Measurements from ENCODE around the gene CDC40. TPM values are rescaled to one million over a fixed set of nuclear protein-coding genes. Genes with fewer than 3 reads are reported as not detected.

The CDC40 gene
- total and polyA plus RNA-seq, 4 donors = 5.5 to 25.3 (median 15.6) TPM

GRCh38 chr6:110255211-110255750 is 75.1 kb downstream of the CDC40 start:
- TF ChIP-seq CTCF (IDR thresholded peaks at IDR 0.05; ENCODE audit: control extremely low read depth, extremely low read depth) = no peak
- no peak overlapping the region for H3K9ac ChIP-seq (ENCODE audit: insufficient read depth in 1 of 2, low read length in 2 of 2)
- H3K36me3 ChIP-seq (ENCODE audit: control insufficient read depth in 4 of 4, insufficient read depth in 4 of 4, low read length in 4 of 4) = no peaks in the 10 kb centered on the region
- 36 to 37% methylated on average over 5 of the region's 5 CpGs for WGBS, 2 donors
- no peaks in the 10 kb centered on the region for H3K4me1 ChIP-seq (ENCODE audit: control insufficient read depth in 5 of 5, insufficient read depth in 5 of 5, low read length in 5 of 5)
- H3K27ac ChIP-seq (ENCODE audit: low read depth in 1 of 2, low read length in 1 of 2) = no peak overlapping the region
- no peak for ATAC-seq (ENCODE audit: insufficient read depth, low FRiP score)
- DNase-seq = peak; percentile 12 to 67 (median 50)
- no peaks in the 10 kb centered on the region for H3K27me3 ChIP-seq (ENCODE audit: control insufficient read depth in 3 of 3, insufficient read depth in 3 of 3, low read length in 2 of 3)
- H3K9me3 ChIP-seq (ENCODE audit: control insufficient read depth in 4 of 4, insufficient read depth in 3 of 4, low read length in 3 of 4) = peaks cover 0 to 14% (median 0%) of the 10 kb centered on the region in 4 donors
- no peak overlapping the region for H3K4me3 ChIP-seq

- no peak overlapping the region for H3K27ac ChIP-seq (ENCODE audit: low read depth in 1 of 2, low read length in 1 of 2)
- H3K27me3 ChIP-seq (ENCODE audit: control insufficient read depth in 3 of 3, insufficient read depth in 3 of 3, low read length in 2 of 3) = no peaks in the 10 kb centered on the region
- no peaks in the 10 kb centered on the region for H3K36me3 ChIP-seq (ENCODE audit: control insufficient read depth in 4 of 4, insufficient read depth in 4 of 4, low read length in 4 of 4)
- no peak for ATAC-seq (ENCODE audit: insufficient read depth, low FRiP score)
- no peak overlapping the region for H3K4me3 ChIP-seq
- H3K4me1 ChIP-seq (ENCODE audit: control insufficient read depth in 5 of 5, insufficient read depth in 5 of 5, low read length in 5 of 5) = no peaks in the 10 kb centered on the region
- no peak for TF ChIP-seq CTCF (IDR thresholded peaks at IDR 0.05; ENCODE audit: control extremely low read depth, extremely low read depth)
- DNase-seq = no peak
- no peak overlapping the region for H3K9ac ChIP-seq (ENCODE audit: insufficient read depth in 1 of 2, low read length in 2 of 2)
- H3K9me3 ChIP-seq (ENCODE audit: control insufficient read depth in 4 of 4, insufficient read depth in 3 of 4, low read length in 3 of 4) = peaks cover 0 to 12% (median 0%) of the 10 kb centered on the region in 4 donors
- WGBS, 2 donors = 86 to 95% methylated on average over 2 of the region's 2 CpGs
Observed at GRCh38 chr6:110256366-110256765, 76.1 kb downstream of the CDC40 start.

- Histone ChIP-seq H3K9me3 (ENCODE audit: control insufficient read depth in 4 of 4, insufficient read depth in 3 of 4, low read length in 3 of 4) (no peaks in the 10 kb centered on the region), H3K4me1 (ENCODE audit: control insufficient read depth in 5 of 5, insufficient read depth in 5 of 5, low read length in 5 of 5) (peaks cover 0 to 10% (median 0%) of the 10 kb centered on the region in 5 donors), H3K4me3 (no peak overlapping the region), H3K36me3 (ENCODE audit: control insufficient read depth in 4 of 4, insufficient read depth in 4 of 4, low read length in 4 of 4) (no peaks in the 10 kb centered on the region), H3K27me3 (ENCODE audit: control insufficient read depth in 3 of 3, insufficient read depth in 3 of 3, low read length in 2 of 3) (no peaks in the 10 kb centered on the region), H3K9ac (ENCODE audit: insufficient read depth in 1 of 2, low read length in 2 of 2) (no peak overlapping the region), H3K27ac (ENCODE audit: low read depth in 1 of 2, low read length in 1 of 2) (no peak overlapping the region)
- ATAC-seq (ENCODE audit: insufficient read depth, low FRiP score) (no peak), DNase-seq (no peak)
- WGBS, 2 donors = 86 to 94% methylated on average over 3 of the region's 3 CpGs
- no peak for TF ChIP-seq CTCF (IDR thresholded peaks at IDR 0.05; ENCODE audit: control extremely low read depth, extremely low read depth)
Observed at GRCh38 chr6:110265273-110265672, 85.0 kb downstream of the CDC40 start.

- H3K9me3 ChIP-seq (ENCODE audit: control insufficient read depth in 4 of 4, insufficient read depth in 3 of 4, low read length in 3 of 4) = no peaks in the 10 kb centered on the region
- H3K4me1 ChIP-seq (ENCODE audit: control insufficient read depth in 5 of 5, insufficient read depth in 5 of 5, low read length in 5 of 5) = peaks cover 0 to 13% (median 0%) of the 10 kb centered on the region in 5 donors
- no peaks in the 10 kb centered on the region for H3K27me3 ChIP-seq (ENCODE audit: control insufficient read depth in 3 of 3, insufficient read depth in 3 of 3, low read length in 2 of 3)
- no peak for TF ChIP-seq CTCF (IDR thresholded peaks at IDR 0.05; ENCODE audit: control extremely low read depth, extremely low read depth)
- H3K9ac ChIP-seq (ENCODE audit: insufficient read depth in 1 of 2, low read length in 2 of 2) = no peak overlapping the region
- H3K4me3 ChIP-seq = no peak overlapping the region
- DNase-seq = peak in 2 of 3 donors; percentile 60 to 61
- no peak overlapping the region for H3K27ac ChIP-seq (ENCODE audit: low read depth in 1 of 2, low read length in 1 of 2)
- ATAC-seq (ENCODE audit: insufficient read depth, low FRiP score) = no peak
- H3K36me3 ChIP-seq (ENCODE audit: control insufficient read depth in 4 of 4, insufficient read depth in 4 of 4, low read length in 4 of 4) = no peaks in the 10 kb centered on the region
Observed at GRCh38 chr6:110266996-110267395, 86.8 kb downstream of the CDC40 start.
